MG63 (cell line): ENCODE measurements around the gene BAIAP2L1. TPM values are rescaled to one million over a fixed set of nuclear protein-coding genes. Genes with fewer than 3 reads are reported as not detected.
A peak's percentile ranks its signal among the peaks of the same experiment; 100 is the strongest.

Experiments
- DNase-seq: peaks from one replicate; pipeline ENCODE4 v3.0.0-alpha.2; 2020
- H3K27me3 ChIP-seq: fragments of 250-450 bp; sonication (Bioruptor Pico); 2 replicates; pipeline ENCODE4 v1.5.1; 2020; ENCODE audit warnings: mild to moderate bottlenecking, moderate library complexity
- H3K36me3 ChIP-seq: fragments of 250-450 bp; sonication (Bioruptor Pico); 2 replicates; pipeline ENCODE4 v1.5.1; 2020; ENCODE audit warnings: mild to moderate bottlenecking, moderate library complexity
- H3K4me3 ChIP-seq: fragments of 250-450 bp; sonication (Bioruptor Pico); 2 replicates; pipeline ENCODE4 v1.5.1; 2020; ENCODE audit warnings: mild to moderate bottlenecking, moderate library complexity
- H3K9me3 ChIP-seq: fragments of 250-450 bp; sonication (Bioruptor Pico); 2 replicates; pipeline ENCODE4 v1.5.1; 2020; ENCODE audit warnings: mild to moderate bottlenecking, moderate library complexity
- total RNA-seq: library from RNA; depleted of rRNA; stranded (reverse); fragments of >200 nt; shearing (Covaris generic); gene quantifications from 2 replicates; pipeline ENCODE4 v1.2.3, GENCODE V29; 2014; ENCODE audit warnings: low replicate concordance

The BAIAP2L1 gene
- total RNA-seq, 1 experiment from 2014 or later = 11.0 TPM

DNA sequence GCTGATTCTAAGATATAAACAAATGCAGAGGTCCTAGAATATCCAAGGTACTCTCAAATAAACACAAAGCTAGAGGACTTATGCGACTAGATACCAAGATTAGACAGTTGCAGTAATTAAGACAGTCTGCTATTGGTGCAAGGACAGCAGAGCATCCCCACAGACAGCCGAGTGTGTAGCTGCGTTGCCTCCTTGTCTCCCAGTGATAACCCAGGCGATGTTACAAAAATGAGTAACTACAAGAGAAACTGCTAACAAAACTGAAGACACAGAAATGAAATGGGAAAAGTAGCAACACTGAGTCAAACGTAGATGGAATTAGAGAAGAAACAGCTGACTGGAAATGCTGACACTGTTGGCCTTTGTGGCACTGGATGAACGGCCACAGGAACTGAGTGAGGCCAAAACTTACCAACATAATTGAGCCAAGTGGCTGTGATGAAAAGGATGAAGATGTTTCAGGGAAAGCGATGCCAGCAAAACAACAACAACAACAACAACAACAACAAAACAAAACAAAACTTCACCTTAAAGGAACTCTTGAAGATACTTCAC is 54.3 kb downstream of the BAIAP2L1 start:
- Histone ChIP-seq H3K27me3 (no peaks in the 10 kb centered on the region), H3K4me3 (no peak overlapping the region), H3K36me3 (no peaks in the 10 kb centered on the region), H3K9me3 (no peaks in the 10 kb centered on the region)
- DNase-seq = no peak

DNA sequence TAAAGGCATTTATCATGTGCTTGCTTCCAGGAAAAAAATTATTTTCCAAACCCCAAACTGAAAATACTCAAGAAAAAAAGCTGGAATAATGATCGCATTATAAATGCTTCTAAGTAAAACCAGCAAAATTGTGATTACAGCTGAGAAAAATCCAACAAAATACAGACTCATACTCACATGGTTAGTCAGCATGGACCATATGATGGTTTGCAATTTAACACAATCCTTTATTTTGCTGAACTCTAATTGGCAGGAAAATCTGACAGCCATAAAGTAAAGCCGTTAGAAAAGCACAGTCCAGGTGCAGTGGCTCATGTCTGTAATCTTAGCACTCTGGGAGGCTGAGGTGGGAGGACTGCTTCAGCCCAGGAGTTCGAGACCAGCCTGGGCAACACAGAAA is 59.8 kb downstream of the BAIAP2L1 start:
- no peak for DNase-seq
- no peaks in the 10 kb centered on the region for H3K27me3 ChIP-seq
- no peaks in the 10 kb centered on the region for H3K36me3 ChIP-seq
- H3K4me3 ChIP-seq = no peak overlapping the region
- H3K9me3 ChIP-seq = no peaks in the 10 kb centered on the region

DNA sequence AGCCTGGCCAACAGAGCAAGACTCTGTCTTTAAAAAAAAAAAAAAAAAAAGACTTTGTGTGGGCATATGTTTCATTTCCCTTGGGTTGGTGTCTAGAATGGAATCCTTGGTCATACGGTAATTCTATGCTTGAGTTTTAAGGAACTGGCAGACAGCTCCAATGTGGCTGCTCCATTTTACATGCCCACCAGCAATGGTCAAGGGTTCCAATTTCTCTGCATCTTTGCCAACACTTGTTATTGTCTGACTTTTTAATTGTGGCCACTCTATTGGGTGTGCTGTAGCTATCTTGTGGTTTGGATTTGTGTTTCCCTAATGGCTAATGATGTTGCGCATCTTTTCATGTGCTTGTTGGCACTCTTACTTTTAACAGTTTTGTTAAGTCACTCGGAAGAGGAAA is 61.8 kb downstream of the BAIAP2L1 start:
- DNase-seq = no peak
- H3K4me3 ChIP-seq = no peak overlapping the region
- H3K9me3 ChIP-seq = no peaks in the 10 kb centered on the region
- no peaks in the 10 kb centered on the region for H3K27me3 ChIP-seq
- no peaks in the 10 kb centered on the region for H3K36me3 ChIP-seq

DNA sequence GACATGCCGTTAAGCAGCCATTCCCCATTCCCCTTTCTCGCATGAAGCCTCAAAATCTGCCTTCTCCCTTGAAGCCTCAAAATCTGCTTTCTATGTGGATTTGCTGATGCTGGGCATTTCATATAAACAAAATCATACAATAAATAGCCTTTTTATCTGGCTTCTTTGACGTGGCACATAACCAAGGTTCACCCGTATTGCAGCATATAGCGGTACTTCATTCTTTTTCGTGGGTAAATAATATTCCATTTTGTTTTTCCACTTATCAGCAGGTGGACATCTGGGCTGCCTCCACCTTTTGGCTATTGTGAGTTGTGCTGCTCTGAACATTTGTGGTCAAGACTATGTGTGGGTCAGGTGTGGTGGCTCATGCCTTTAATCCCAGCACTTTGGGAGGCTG is 62.4 kb downstream of the BAIAP2L1 start:
- Histone ChIP-seq H3K36me3 (no peaks in the 10 kb centered on the region), H3K27me3 (no peaks in the 10 kb centered on the region), H3K9me3 (no peaks in the 10 kb centered on the region), H3K4me3 (no peak overlapping the region)
- DNase-seq = no peak

DNA sequence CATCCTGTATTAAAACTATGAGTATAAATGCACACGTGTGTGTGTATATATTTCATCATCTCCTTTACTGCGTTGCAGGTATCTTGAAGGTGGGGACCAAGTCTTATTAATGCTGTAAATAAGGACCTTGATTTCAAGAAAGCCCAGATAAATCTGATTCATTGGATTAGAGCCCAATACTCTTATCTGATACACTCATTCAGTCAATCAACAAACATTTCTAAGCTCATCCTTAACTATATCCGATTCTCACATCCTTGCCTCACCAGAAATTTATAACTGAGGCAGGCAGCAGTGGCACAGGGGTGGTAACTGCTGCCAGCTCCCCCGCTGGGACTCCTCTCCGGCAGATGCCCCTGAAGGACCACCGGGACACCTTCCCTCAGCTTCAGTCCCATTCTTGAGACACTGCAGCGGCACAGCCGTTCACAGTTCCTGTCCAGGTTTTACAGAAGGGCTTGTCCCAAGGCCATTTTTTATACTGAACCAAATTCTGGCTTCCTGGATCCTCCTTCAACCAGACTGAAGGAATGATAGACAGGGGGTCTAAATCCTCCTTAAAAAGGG is 65.4 kb downstream of the BAIAP2L1 start:
- Histone ChIP-seq H3K27me3 (no peaks in the 10 kb centered on the region), H3K9me3 (peaks cover 3% of the 10 kb centered on the region; the same call in 1 of the 2 replicates), H3K36me3 (no peaks in the 10 kb centered on the region), H3K4me3 (no peak overlapping the region)
- DNase-seq = no peak

DNA sequence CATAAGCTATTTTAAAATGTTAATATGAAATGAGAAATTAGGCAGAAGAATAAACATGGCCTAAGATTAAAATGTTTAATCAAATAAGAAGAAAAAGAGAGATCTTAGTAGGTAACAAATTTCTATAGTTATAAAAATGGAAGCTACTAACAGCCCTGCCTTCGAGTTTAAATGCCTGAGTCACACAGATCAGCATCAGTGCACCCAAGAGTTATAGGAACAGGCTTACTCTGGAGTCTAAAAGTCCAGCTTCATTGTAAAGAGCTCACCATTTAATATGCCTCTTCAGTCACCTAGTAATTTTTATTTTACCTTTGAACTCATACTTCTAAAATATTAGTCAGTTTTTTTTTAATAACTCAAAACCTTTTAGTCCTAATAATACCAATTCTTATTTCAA is 66.8 kb downstream of the BAIAP2L1 start:
- Histone ChIP-seq H3K36me3 (no peaks in the 10 kb centered on the region), H3K9me3 (peaks cover 3% of the 10 kb centered on the region; the same call in 1 of the 2 replicates), H3K4me3 (no peak overlapping the region), H3K27me3 (no peaks in the 10 kb centered on the region)
- no peak for DNase-seq

DNA sequence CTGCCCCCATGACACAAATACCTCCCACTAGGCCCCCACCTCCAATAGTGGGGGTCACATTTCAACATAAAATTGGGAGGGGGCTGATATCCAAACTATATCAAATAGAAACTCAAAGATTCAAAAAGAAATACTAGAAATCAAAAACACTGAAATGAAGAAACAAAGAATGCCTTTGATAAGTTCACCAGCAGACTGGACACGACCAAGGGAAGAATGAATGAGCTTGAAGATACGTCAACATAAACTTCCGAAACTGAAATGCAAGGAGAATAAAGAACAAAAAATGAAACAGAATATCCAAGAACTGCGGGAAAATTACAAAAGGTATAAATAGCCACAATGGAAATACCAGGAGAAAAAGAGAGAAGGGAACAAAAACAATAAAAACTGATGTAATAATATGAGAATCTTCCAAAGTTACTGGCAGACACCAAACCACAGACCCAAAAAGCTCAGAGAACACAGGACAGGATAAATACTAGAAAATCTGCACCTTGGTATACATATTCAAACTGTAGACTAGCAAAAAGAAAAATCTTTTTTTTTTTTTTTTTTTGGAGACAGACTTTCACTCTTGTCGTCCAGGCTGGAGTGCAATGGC is 69.9 kb downstream of the BAIAP2L1 start:
- Histone ChIP-seq H3K9me3 (peaks cover 3% of the 10 kb centered on the region; the same call in 1 of the 2 replicates), H3K27me3 (no peaks in the 10 kb centered on the region), H3K36me3 (no peaks in the 10 kb centered on the region), H3K4me3 (no peak overlapping the region)
- DNase-seq = no peak

DNA sequence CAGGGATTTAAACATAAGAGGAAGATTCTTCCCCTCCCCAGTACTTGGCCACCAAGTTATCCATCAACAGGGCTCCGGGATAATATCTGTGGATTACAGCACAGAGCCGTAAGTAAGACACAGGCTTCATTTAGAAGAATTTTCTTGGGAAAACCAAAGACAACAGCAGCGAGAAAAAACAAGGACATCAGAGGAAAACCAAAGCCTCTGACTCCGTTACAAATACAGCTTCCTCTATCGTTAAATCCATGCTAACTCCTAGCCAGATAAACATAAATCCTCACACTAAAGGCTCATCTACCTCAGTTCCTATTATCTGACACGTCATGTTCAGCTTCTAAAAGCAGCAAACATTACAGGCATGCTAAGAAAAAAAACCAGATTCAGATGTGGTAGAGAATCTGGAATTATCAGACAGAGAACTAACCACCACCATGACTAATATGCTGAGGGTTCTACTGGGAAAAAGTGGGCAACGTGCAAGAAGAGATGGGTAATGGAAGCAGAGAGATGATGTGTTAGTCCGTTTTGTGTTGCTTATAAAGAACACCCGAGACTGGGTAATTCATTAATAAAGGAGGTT is 71.0 kb downstream of the BAIAP2L1 start:
- no peaks in the 10 kb centered on the region for H3K27me3 ChIP-seq
- no peak for DNase-seq
- H3K36me3 ChIP-seq = no peaks in the 10 kb centered on the region
- H3K4me3 ChIP-seq = no peak overlapping the region
- H3K9me3 ChIP-seq = peaks cover 3% of the 10 kb centered on the region; the same call in 1 of the 2 replicates

DNA sequence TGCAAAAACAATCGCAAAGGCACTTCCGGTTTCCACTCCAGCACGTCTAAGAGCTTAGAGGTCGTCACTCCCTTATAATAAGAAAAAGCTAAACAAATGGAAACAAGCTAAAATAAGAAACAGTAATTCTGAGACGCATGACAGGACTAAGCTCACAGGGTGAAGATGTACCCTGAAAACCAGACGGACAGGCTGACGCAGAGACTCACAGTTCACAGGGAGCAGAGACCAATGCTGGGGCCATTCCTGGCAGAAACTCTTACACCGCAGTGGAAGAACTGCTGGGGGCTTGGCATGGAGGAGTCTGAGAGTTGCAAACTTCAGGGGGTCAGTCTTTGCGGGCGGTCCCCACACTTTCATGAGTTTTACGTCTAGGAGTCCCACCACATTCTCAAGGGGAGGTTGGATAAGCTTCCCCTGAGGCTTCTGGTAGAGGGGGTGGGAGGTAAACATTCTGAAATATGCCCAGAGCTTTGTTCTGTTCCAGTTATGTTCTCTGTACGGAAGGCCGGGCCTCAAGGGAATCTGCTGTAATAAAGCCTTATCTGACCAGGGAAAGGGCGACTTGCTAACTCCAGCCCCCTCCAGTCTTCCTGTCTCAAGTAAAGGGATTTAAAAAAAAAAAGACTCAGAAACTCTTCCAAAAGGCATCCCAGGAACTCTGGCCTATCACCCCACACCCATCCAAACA is 71.6 kb downstream of the BAIAP2L1 start:
- Histone ChIP-seq H3K9me3 (peaks cover 3% of the 10 kb centered on the region; the same call in 1 of the 2 replicates), H3K36me3 (no peaks in the 10 kb centered on the region), H3K4me3 (no peak overlapping the region), H3K27me3 (no peaks in the 10 kb centered on the region)
- no peak for DNase-seq

DNA sequence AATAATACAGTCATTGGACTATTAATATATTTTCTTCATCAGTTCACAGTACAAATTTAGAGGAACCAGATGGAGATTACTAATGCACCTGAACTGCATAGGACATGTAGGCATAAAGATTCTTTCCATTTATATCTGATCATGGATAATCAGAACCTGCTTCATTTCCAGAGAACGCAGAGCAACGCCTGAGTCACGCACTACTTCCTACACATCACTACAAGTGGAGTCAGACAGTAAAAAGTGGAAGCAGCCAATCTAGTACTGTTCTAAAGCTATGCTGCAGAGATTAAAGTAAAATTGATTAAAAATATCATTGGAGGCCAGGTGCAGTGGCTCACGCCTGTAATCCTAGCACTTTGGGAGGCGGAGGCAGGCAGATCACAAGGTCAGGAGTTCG is 76.1 kb downstream of the BAIAP2L1 start:
- Histone ChIP-seq H3K27me3 (no peaks in the 10 kb centered on the region), H3K4me3 (no peak overlapping the region), H3K36me3 (no peaks in the 10 kb centered on the region), H3K9me3 (no peaks in the 10 kb centered on the region)
- DNase-seq = no peak

DNA sequence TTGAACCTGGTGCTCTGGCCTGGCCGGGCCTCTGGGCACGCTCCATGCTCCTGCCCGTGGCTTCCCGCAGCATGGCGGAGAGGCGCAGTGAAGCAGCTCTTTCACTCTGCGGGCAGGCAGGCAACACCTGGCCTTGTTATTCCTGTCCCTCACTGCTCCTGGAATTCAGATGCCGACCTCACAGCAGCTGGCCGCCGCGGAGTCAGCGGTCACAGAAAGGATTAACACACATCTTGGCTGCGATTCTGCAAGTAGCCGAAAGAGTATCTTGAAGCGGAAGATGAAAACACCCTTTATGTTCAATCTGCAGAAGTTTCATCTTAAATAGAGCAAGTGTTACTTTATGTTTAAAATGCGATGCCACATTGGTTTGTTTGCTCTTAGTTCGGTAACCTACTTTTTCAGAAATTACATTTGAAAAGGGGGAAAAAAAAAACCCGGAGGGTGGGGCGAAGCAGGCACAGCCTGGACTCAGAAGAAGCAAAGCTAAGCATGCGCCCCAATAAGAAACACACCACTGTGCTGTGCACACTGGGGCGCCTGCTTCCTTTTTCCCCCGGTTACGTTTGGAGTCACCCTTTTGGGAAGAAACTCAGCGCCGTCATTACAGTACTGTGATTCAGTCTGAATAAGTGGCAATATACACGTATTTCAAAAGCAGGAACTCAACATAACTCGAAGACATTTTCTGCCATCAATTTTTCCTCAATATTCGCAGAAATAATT is 77.1 kb downstream of the BAIAP2L1 start:
- Histone ChIP-seq H3K27me3 (no peaks in the 10 kb centered on the region), H3K4me3 (no peak overlapping the region), H3K9me3 (no peaks in the 10 kb centered on the region), H3K36me3 (no peaks in the 10 kb centered on the region)
- DNase-seq = peak; percentile 4

DNA sequence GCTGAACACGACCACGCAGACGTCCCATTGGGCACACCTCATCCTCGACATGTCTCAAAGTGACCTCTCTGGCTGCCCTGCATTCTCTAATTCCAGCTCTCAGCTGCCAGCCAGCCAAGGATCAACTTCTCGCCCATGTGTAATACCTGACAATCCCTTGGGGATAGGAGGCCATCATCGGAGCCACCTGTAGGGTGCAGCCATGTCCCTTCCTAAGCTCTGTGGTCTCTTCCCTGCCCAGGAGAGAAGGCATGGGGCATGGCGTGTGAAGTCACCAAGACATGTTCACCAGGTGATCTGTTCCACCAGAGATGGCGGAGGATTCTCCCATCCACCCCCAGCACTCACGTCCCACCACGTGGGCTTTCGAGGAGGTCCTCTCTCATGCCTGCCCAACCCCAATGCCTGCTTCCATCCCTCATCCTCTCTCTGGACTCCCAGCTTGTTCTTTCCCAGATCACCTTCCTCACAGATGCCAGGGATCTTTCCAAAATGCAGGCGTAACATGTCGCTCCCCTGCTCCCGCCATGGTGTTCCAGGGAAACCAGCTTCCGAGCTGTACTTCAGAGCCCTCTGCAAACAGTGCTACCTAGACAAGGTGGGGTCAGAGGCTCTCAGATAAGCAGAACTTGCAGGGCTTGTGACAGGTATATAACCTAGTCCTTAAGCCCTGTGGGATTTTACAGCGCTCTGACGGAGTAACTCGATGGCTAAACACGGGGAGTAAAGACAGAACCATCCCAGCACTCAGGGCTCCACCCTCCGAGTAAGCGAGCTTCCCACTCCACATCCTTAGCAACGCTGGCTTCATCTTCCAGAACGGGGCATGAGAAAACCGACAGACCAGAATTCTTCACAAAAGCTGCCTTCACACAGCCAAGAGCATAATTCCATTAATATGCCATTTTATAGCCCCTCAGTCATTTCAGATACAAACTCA is 78.3 kb downstream of the BAIAP2L1 start:
- Histone ChIP-seq H3K4me3 (no peak overlapping the region), H3K36me3 (no peaks in the 10 kb centered on the region), H3K9me3 (no peaks in the 10 kb centered on the region), H3K27me3 (no peaks in the 10 kb centered on the region)
- DNase-seq = no peak

DNA sequence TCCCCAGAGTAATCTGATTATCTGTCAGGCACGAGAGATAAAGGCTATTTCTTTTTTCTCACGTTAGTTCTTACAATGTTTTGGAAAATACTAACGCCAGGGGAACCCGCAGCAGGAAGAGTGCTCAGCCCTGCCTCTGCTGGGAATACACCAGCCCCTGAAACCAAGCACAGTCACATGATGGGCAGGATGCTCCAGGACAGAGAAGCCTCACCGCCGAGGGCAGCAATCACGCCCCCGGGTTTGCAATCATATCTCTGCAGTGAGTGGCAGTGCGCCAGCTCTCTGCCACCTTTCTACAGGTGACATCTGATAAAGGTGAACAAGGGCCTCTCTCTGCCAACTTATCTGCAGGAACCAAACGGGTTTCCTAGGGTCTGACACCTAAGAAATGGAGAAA is 79.6 kb downstream of the BAIAP2L1 start:
- Histone ChIP-seq H3K36me3 (no peaks in the 10 kb centered on the region), H3K9me3 (no peaks in the 10 kb centered on the region), H3K4me3 (no peak overlapping the region), H3K27me3 (no peaks in the 10 kb centered on the region)
- no peak for DNase-seq

DNA sequence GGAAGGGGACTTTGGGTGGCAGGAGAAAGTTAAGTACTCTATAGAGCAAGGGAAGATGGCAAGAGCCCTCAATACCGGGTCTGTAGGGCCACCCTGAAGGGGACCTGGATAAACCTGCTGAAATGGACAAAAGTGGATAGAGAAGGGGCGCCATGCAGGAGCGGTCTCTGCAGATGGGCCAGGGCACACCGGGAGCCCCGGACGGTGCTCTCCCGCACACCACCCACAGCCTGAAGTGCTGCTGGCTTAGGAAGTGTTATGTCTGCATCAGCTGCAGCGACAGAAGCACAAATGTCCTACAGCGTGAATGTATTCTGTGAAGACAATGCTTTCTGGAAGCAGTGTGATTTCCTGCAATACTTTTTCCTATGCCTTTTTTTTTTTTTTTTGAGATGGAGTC is 81.7 kb downstream of the BAIAP2L1 start:
- DNase-seq = no peak
- Histone ChIP-seq H3K4me3 (no peak overlapping the region), H3K27me3 (no peaks in the 10 kb centered on the region), H3K36me3 (no peaks in the 10 kb centered on the region), H3K9me3 (no peaks in the 10 kb centered on the region)

DNA sequence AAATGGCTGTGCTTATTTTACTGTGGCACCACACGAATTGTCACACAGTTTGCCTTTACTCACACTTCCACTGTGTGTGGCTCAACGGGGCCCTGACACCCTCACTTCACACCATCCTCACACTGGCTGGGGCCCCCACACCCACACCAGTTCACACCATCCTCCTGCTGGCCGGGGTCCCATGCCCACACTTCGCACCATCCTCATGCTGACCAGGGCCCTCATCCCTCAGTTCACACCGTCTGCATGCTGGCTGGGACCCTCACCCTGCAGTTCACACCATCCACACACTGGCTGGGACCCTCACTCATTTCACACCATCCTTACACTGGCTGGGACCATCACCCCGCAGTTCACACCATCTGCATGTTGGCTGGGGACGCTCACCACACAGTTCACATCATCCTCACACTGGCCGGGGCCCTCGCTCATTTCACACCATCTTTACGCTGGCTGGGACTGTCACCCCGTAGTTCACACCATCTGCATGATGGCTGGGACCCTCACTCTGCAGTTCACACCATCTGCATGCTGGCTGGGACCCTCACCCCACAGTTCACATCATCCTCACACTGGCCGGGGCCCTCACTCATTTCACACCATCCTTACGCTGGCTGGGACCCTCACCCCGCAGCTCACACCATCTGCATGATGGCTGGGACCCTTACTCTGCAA is 83.4 kb downstream of the BAIAP2L1 start:
- H3K27me3 ChIP-seq = no peaks in the 10 kb centered on the region
- no peak for DNase-seq
- no peaks in the 10 kb centered on the region for H3K36me3 ChIP-seq
- no peak overlapping the region for H3K4me3 ChIP-seq
- no peaks in the 10 kb centered on the region for H3K9me3 ChIP-seq
